ENCODE data around the gene RAB3A.

GRCh38 chr19:18190278-18190677 is 13.6 kb downstream of the RAB3A start:
- TF ChIP-seq SIN3A (IDR thresholded peaks at IDR 0.05; ENCODE audit: borderline replicate concordance, insufficient read depth, low read length): no peak
- TF ChIP-seq POLR2AphosphoS5 (IDR thresholded peaks at IDR 0.05; ENCODE audit: low read depth, low read length): no peak
- TF ChIP-seq REST (IDR thresholded peaks at IDR 0.05; ENCODE audit: insufficient read depth in 1 of 2, low read depth in 2 of 2, low read length in 2 of 2): no peak
- TF ChIP-seq TAF1 (IDR thresholded peaks at IDR 0.05; ENCODE audit: borderline replicate concordance, insufficient read depth, low read length): no peak

Measured in PFSK-1 (cell line).